Head of caudate nucleus (tissue), 42 donors: Measurements from ENCODE around the gene P2RY8.
A peak's percentile ranks its signal among the peaks of the same experiment; 100 is the strongest.

Experiments used
- DNase-seq, 42 donors: peaks; one replicate each; pipeline versions ENCODE4 v3.0.0 to v3.0.0-alpha.2; 2020 to 2021; ENCODE audit warnings: mixed read lengths in 7 of 42
- intact Hi-C: fragments of 100-400 bp; cut with DNase I; formaldehyde crosslinking; loops from one replicate; pipeline ENCODE4 v1.15.0; 2022

P2RY8 gene

DNA sequence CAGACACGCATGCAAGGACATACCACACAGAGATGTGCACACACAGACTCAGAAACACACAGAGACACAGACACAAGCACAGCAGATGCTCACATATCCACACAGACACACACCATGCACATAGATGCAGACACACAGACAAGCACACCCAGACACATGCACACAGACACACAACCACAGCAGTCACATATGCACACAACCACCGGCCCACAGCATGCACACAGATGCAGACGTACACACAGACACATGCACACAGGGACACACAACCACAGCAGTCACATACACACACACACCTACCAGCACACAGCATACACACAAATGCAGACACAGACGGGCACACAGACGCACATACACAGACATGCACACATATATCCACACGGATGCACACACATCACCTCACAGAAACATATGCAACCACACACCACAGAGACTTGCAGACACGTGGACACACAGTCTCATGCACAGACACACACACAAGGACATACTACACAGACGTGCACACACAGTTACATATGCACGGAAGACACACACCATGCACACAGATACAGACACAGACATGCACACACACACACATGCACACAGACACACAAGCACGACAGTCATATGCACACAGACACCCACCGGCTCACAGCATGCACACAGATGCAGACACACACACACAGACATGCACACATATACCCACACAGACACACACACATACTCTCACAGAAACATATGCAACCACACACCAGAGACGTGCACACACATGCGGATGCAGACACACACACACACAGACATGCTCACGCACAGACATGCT lies 119.8 kb downstream of the P2RY8 start:
- intact Hi-C loops = no loop called here
- peak in 5 of 42 donors; percentile 3 to 32 (median 16) for DNase-seq

- peak in 6 of 42 donors; percentile 5 to 26 (median 8) for DNase-seq
- intact Hi-C loops = no loop called here
These were observed 120.6 kb downstream of the P2RY8 start for GRCh38 chrX:1416327-1416784.
